H9 (cell line): ENCODE data around the gene STX10. TPM values are rescaled to one million over a fixed set of nuclear protein-coding genes. Genes with fewer than 3 reads are reported as not detected.
A peak's percentile ranks its signal among the peaks of the same experiment; 100 is the strongest.

Experiments used
- DNase-seq: peaks from one replicate; pipeline ENCODE4 v3.0.0-alpha.2; 2017
- H2AFZ ChIP-seq: one replicate; pipeline ENCODE4 v1.6.1; 2013; ENCODE audit warnings: mild to moderate bottlenecking, low read length, control low read depth, moderate library complexity
- H2AK5ac ChIP-seq: 2 replicates; pipeline ENCODE4 v1.6.1; 2013; ENCODE audit warnings: low read length, control low read depth, mixed read lengths; ENCODE audit not compliant: insufficient read length
- H2BK120ac ChIP-seq: one replicate; pipeline ENCODE4 v1.6.1; 2013; ENCODE audit warnings: low read depth, mild to moderate bottlenecking, low read length, control low read depth, inconsistent platforms; ENCODE audit not compliant: poor library complexity, severe bottlenecking
- H2BK12ac ChIP-seq: 2 replicates; pipeline ENCODE4 v1.6.1; 2013; ENCODE audit warnings: low read length, control low read depth, mixed read lengths, low read depth; ENCODE audit not compliant: insufficient read length
- H2BK15ac ChIP-seq: 2 replicates; pipeline ENCODE4 v1.6.1; 2013; ENCODE audit warnings: low read depth, low read length, control low read depth
- H2BK20ac ChIP-seq: one replicate; pipeline ENCODE4 v1.6.1; 2013; ENCODE audit warnings: low read depth, mild to moderate bottlenecking, low read length, control low read depth, inconsistent platforms; ENCODE audit not compliant: poor library complexity, severe bottlenecking
- H2BK5ac ChIP-seq: 2 replicates; pipeline ENCODE4 v1.6.1; 2013; ENCODE audit warnings: low read length, control low read depth, mixed read lengths; ENCODE audit not compliant: insufficient read length
- H3K14ac ChIP-seq: 2 replicates; pipeline ENCODE4 v1.6.1; 2013; ENCODE audit warnings: low read length, control low read depth; ENCODE audit not compliant: insufficient read depth
- H3K18ac ChIP-seq: 2 replicates; pipeline ENCODE4 v1.6.1; 2013; ENCODE audit warnings: low read depth, mild to moderate bottlenecking, mixed read lengths, low read length, control low read depth; ENCODE audit not compliant: insufficient read length
- H3K23ac ChIP-seq: 2 replicates; pipeline ENCODE4 v1.6.1; 2013; ENCODE audit warnings: low read length, control low read depth, mixed read lengths, low read depth; ENCODE audit not compliant: insufficient read length
- H3K23me2 ChIP-seq: 2 replicates; pipeline ENCODE4 v1.6.1; 2013; ENCODE audit warnings: low read depth, mild to moderate bottlenecking, mixed read lengths, low read length, control low read depth; ENCODE audit not compliant: insufficient read length, poor library complexity, severe bottlenecking
- H3K27ac ChIP-seq: 2 replicates; pipeline ENCODE4 v1.5.1; 2013; ENCODE audit warnings: low read length, control low read depth, mixed read lengths, low read depth; ENCODE audit not compliant: insufficient read length
- H3K27me3 ChIP-seq: 2 replicates; pipeline ENCODE4 v1.6.1; 2013; ENCODE audit warnings: low read length, control low read depth, inconsistent platforms; ENCODE audit not compliant: insufficient read depth
- H3K4ac ChIP-seq: 2 replicates; pipeline ENCODE4 v1.6.1; 2013; ENCODE audit warnings: low read depth, mild to moderate bottlenecking, control low read depth, inconsistent platforms, low read length, moderate library complexity
- H3K4me1 ChIP-seq: 2 replicates; pipeline ENCODE4 v1.6.1; 2013; ENCODE audit warnings: low read length, control low read depth, inconsistent platforms; ENCODE audit not compliant: insufficient read depth
- H3K4me2 ChIP-seq: 2 replicates; pipeline ENCODE4 v1.6.1; 2013; ENCODE audit warnings: low read length, control low read depth, mixed read lengths; ENCODE audit not compliant: insufficient read length, insufficient read depth
- H3K56ac ChIP-seq: 2 replicates; pipeline ENCODE4 v1.6.1; 2013; ENCODE audit warnings: low read depth, mild to moderate bottlenecking, mixed read lengths, low read length, control low read depth; ENCODE audit not compliant: insufficient read length
- H3K79me1 ChIP-seq: 2 replicates; pipeline ENCODE4 v1.6.1; 2013; ENCODE audit warnings: low read depth, mild to moderate bottlenecking, moderate library complexity, low read length, control low read depth, inconsistent platforms; ENCODE audit not compliant: insufficient read depth, poor library complexity, severe bottlenecking
- H3K79me2 ChIP-seq: 2 replicates; pipeline ENCODE4 v1.6.1; 2013; ENCODE audit warnings: low read length, control low read depth, inconsistent platforms; ENCODE audit not compliant: insufficient read depth
- H3K9ac ChIP-seq: 2 replicates; pipeline ENCODE4 v1.6.1; 2013; ENCODE audit warnings: low read length, control low read depth, mixed read lengths; ENCODE audit not compliant: insufficient read length; ENCODE audit errors: extremely low read depth
- H3K9me3 ChIP-seq: one replicate; pipeline ENCODE4 v1.6.1; 2013; ENCODE audit warnings: low read depth, low read length, inconsistent platforms; ENCODE audit not compliant: control insufficient read depth
- H3T11ph ChIP-seq: one replicate; pipeline ENCODE4 v1.6.1; 2013; ENCODE audit warnings: mild to moderate bottlenecking, low read length, control low read depth, inconsistent platforms
- H4K20me1 ChIP-seq: one replicate; pipeline ENCODE4 v1.6.1; 2013; ENCODE audit not compliant: control insufficient read depth, insufficient read length, insufficient read depth
- H4K5ac ChIP-seq: 2 replicates; pipeline ENCODE4 v1.6.1; 2013; ENCODE audit warnings: low read depth, mild to moderate bottlenecking, mixed read lengths, low read length, control low read depth; ENCODE audit not compliant: insufficient read length
- H4K8ac ChIP-seq: replicated peaks from 2 replicates; pipeline ENCODE4 v1.6.1; 2013; ENCODE audit warnings: low read length, control low read depth, mixed read lengths, low read depth; ENCODE audit not compliant: insufficient read length
- H4K91ac ChIP-seq: 2 replicates; pipeline ENCODE4 v1.6.1; 2013; ENCODE audit warnings: low read depth, mild to moderate bottlenecking, moderate library complexity, mixed read lengths, low read length, control low read depth; ENCODE audit not compliant: insufficient read length
- H3K27ac Mint-ChIP-seq, 3 experiments: 2 replicates in 2 of 3; 3 replicates in 1 of 3; pipeline ENCODE4 v1.8.0; 2020 to 2021; ENCODE audit warnings: mixed read lengths in 3 of 3, mild to moderate bottlenecking in 1 of 3, moderate library complexity in 1 of 3
- H3K27me3 Mint-ChIP-seq: 2 replicates; pipeline ENCODE4 v1.8.0; 2021; ENCODE audit warnings: low read depth, mild to moderate bottlenecking, moderate library complexity, mixed read lengths
- H3K36me3 Mint-ChIP-seq, 3 experiments: 2 replicates in 2 of 3; 3 replicates in 1 of 3; pipeline ENCODE4 v1.8.0; 2020 to 2021; ENCODE audit warnings: low read depth in 3 of 3, mixed read lengths in 3 of 3; ENCODE audit not compliant: insufficient read depth in 1 of 3
- H3K4me1 Mint-ChIP-seq, 2 experiments: 2 replicates each; pipeline ENCODE4 v1.8.0; 2020; ENCODE audit warnings: mixed read lengths in 2 of 2
- H3K4me3 Mint-ChIP-seq, 2 experiments: 2 replicates in 1 of 2; 3 replicates in 1 of 2; pipeline ENCODE4 v1.8.0; 2020 to 2021; ENCODE audit warnings: mild to moderate bottlenecking in 2 of 2, mixed read lengths in 2 of 2, moderate library complexity in 1 of 2
- H3K9me3 Mint-ChIP-seq, 2 experiments: 2 replicates in 1 of 2; 3 replicates in 1 of 2; pipeline ENCODE4 v1.8.0; 2020; ENCODE audit warnings: mild to moderate bottlenecking in 2 of 2, mixed read lengths in 2 of 2, moderate library complexity in 1 of 2
- WGBS: extraction: QIAGEN DNeasy Blood & Tissue Kit; methylation state at CpG from one replicate; pipeline ENCODE4 v1.1.7; 2013; ENCODE audit warnings: missing lambda C conversion rate, low lambda C conversion rate, mixed read lengths; ENCODE audit not compliant: insufficient read length; ENCODE audit errors: extremely low coverage; 5-methylcytosine and 5-hydroxymethylcytosine counted together
- total RNA-seq: library from RNA; stranded (reverse); gene quantifications from 2 replicates; pipeline ENCODE4 v1.2.1, GENCODE V29; 2021
- TF ChIP-seq, protein P1 (sequence below): fragments of 200-600 bp; sonication (generic); conservative IDR thresholded peaks from 3 replicates; pipeline ENCODE4 v1.8.0; 2021; ENCODE audit warnings: antibody characterized with exemption, mild to moderate bottlenecking

Gene STX10
- total RNA-seq, 1 experiment from 2014 or later, result 39.4 TPM

DNA sequence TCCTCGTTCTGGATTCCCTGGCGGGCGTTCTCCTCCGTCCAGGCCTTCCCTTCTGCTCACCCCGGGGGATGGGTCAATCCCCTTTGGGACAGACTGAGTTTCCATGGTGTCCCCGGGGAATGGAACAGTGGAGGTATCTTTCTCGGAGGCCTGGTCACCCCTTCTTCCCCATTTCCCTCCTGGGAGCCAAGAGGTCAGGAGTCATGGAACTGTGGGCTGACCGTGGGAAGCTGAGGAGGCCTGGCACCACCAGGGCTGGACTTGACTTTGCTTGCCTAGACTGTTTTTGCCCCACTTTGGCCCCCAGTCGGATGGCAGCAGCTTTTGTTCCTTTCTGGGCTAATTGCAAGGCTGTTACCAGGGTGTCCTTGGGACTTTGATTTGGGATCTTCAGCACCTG lies 30.1 kb downstream of the STX10 start:
- Histone ChIP-seq H2BK5ac (no peak overlapping the region), H3K79me2 (peaks cover 62% of the 10 kb centered on the region), H3K27ac (no peak overlapping the region), H3K9ac (no peak overlapping the region), H3K4me2 (no peak overlapping the region), H3K4ac (no peak overlapping the region), H2AK5ac (no peak overlapping the region), H3K27me3 (no peaks in the 10 kb centered on the region), H2BK15ac (no peak overlapping the region), H4K91ac (no peak overlapping the region), H2BK120ac (no peak overlapping the region), H2BK20ac (no peak overlapping the region), H3K79me1 (peaks cover 2% of the 10 kb centered on the region), H2BK12ac (no peak overlapping the region), H3K18ac (no peak overlapping the region), H4K5ac (no peak overlapping the region), H2AFZ (no peak overlapping the region), H4K8ac (no peak overlapping the region), H3K4me1 (peaks cover 11% of the 10 kb centered on the region; the same call in 1 of the 2 replicates), H3K23me2 (peaks cover 11% of the 10 kb centered on the region), H4K20me1 (no peaks in the 10 kb centered on the region), H3T11ph (no peak overlapping the region), H3K23ac (no peak overlapping the region), H3K9me3 (no peaks in the 10 kb centered on the region), H3K14ac (no peak overlapping the region), H3K56ac (no peak overlapping the region)
- H3K4me3 Mint-ChIP-seq, result peak overlapping the region; percentile 82 to 93
- no peaks in the 10 kb centered on the region for H3K27me3 Mint-ChIP-seq
- peaks cover 10 to 53% (median 42%) of the 10 kb centered on the region in 3 experiments; a peak in 6 of 7 replicates for H3K36me3 Mint-ChIP-seq
- peak; percentile 13 for DNase-seq
- peaks cover 0 to 1% of the 10 kb centered on the region in 2 experiments; a peak in 2 of 5 replicates for H3K9me3 Mint-ChIP-seq
- peaks cover 52 to 56% of the 10 kb centered on the region in 2 experiments for H3K4me1 Mint-ChIP-seq
- TF ChIP-seq, protein P1, sequence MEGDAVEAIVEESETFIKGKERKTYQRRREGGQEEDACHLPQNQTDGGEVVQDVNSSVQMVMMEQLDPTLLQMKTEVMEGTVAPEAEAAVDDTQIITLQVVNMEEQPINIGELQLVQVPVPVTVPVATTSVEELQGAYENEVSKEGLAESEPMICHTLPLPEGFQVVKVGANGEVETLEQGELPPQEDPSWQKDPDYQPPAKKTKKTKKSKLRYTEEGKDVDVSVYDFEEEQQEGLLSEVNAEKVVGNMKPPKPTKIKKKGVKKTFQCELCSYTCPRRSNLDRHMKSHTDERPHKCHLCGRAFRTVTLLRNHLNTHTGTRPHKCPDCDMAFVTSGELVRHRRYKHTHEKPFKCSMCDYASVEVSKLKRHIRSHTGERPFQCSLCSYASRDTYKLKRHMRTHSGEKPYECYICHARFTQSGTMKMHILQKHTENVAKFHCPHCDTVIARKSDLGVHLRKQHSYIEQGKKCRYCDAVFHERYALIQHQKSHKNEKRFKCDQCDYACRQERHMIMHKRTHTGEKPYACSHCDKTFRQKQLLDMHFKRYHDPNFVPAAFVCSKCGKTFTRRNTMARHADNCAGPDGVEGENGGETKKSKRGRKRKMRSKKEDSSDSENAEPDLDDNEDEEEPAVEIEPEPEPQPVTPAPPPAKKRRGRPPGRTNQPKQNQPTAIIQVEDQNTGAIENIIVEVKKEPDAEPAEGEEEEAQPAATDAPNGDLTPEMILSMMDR, result no peak
- no peak overlapping the region for H3K27ac Mint-ChIP-seq
- WGBS, result no CpG with 5 or more reads among the region's 9 CpGs
